Nephron (organoid): ENCODE measurements around the gene FGGY.

Experiments used
- H3K27ac Mint-ChIP-seq, 3 experiments: 2 replicates each; pipeline ENCODE4 v1.8.0; 2020; ENCODE audit warnings: mixed read lengths in 3 of 3, mild to moderate bottlenecking in 2 of 3, moderate library complexity in 1 of 3
- H3K27me3 Mint-ChIP-seq: 2 replicates; pipeline ENCODE4 v1.8.0; 2021; ENCODE audit warnings: low read depth, mild to moderate bottlenecking, moderate library complexity, mixed read lengths
- H3K36me3 Mint-ChIP-seq: 2 replicates; pipeline ENCODE4 v1.8.0; 2020; ENCODE audit warnings: low read depth, mixed read lengths
- H3K4me1 Mint-ChIP-seq: 2 replicates; pipeline ENCODE4 v1.8.0; 2020; ENCODE audit warnings: mixed read lengths
- H3K4me3 Mint-ChIP-seq, 3 experiments: 2 replicates each; pipeline ENCODE4 v1.8.0; 2020; ENCODE audit warnings: mild to moderate bottlenecking in 3 of 3, mixed read lengths in 3 of 3, moderate library complexity in 2 of 3
- H3K9me3 Mint-ChIP-seq: 2 replicates; pipeline ENCODE4 v1.8.0; 2020; ENCODE audit warnings: mixed read lengths
- CTCF ChIP-seq, 3 experiments: fragments of 200-600 bp; sonication (generic); IDR thresholded peaks; one replicate each; pipeline ENCODE4 v1.5.0; 2021; ENCODE audit warnings: antibody characterized with exemption in 3 of 3; ENCODE audit not compliant: unreplicated experiment in 3 of 3

The FGGY gene

GRCh38 chr1:59397139-59397858 is 100.4 kb downstream of the FGGY start:
- Mint-ChIP-seq H3K4me1 (peaks cover 49% of the 10 kb centered on the region), H3K4me3 (no peak overlapping the region), H3K9me3 (no peaks in the 10 kb centered on the region), H3K27ac (peak overlapping the region; percentile 14 to 76 (median 32)), H3K36me3 (no peaks in the 10 kb centered on the region), H3K27me3 (no peaks in the 10 kb centered on the region)
- TF ChIP-seq CTCF (IDR thresholded peaks at IDR 0.05; ENCODE audit: unreplicated experiment in 3 of 3) = no peak

GRCh38 chr1:59399642-59400041 is 102.7 kb downstream of the FGGY start:
- Mint-ChIP-seq H3K27ac (no peak overlapping the region), H3K36me3 (no peaks in the 10 kb centered on the region), H3K27me3 (no peaks in the 10 kb centered on the region), H3K9me3 (no peaks in the 10 kb centered on the region), H3K4me1 (peaks cover 34% of the 10 kb centered on the region), H3K4me3 (no peak overlapping the region)
- no peak for TF ChIP-seq CTCF (IDR thresholded peaks at IDR 0.05; ENCODE audit: unreplicated experiment in 3 of 3)

GRCh38 chr1:59401581-59401980 is 104.7 kb downstream of the FGGY start:
- Mint-ChIP-seq H3K27ac (peak overlapping the region in 1 of 3 experiments; percentile 4), H3K36me3 (no peaks in the 10 kb centered on the region), H3K4me1 (peaks cover 37% of the 10 kb centered on the region), H3K4me3 (no peak overlapping the region), H3K9me3 (no peaks in the 10 kb centered on the region), H3K27me3 (no peaks in the 10 kb centered on the region)
- TF ChIP-seq CTCF (IDR thresholded peaks at IDR 0.05; ENCODE audit: unreplicated experiment in 3 of 3) = no peak

- Mint-ChIP-seq H3K36me3 (peaks cover 4% of the 10 kb centered on the region), H3K27me3 (no peaks in the 10 kb centered on the region), H3K4me1 (peaks cover 52% of the 10 kb centered on the region), H3K4me3 (no peak overlapping the region), H3K27ac (peak overlapping the region; percentile 39 to 87 (median 76)), H3K9me3 (no peaks in the 10 kb centered on the region)
- no peak for TF ChIP-seq CTCF (IDR thresholded peaks at IDR 0.05; ENCODE audit: unreplicated experiment in 3 of 3)
Measured at GRCh38 chr1:59404796-59405195, 107.9 kb downstream of the FGGY start.

- peak overlapping the region in 2 of 3 experiments; percentile 97 to 98 for H3K27ac Mint-ChIP-seq
- H3K27me3 Mint-ChIP-seq = no peaks in the 10 kb centered on the region
Measured at GRCh38 chr1:59406437-59407164, 109.7 kb downstream of the FGGY start.

More at GRCh38 chr1:59406437-59407164, 109.7 kb downstream of the FGGY start:
- no peak for TF ChIP-seq CTCF (IDR thresholded peaks at IDR 0.05; ENCODE audit: unreplicated experiment in 3 of 3)
- H3K4me3 Mint-ChIP-seq = no peak overlapping the region
- H3K4me1 Mint-ChIP-seq = peaks cover 46% of the 10 kb centered on the region
- H3K36me3 Mint-ChIP-seq = peaks cover 4% of the 10 kb centered on the region
- H3K9me3 Mint-ChIP-seq = no peaks in the 10 kb centered on the region
